ENCODE results near the gene MYO18B. TPM values are rescaled to one million over a fixed set of nuclear protein-coding genes. Genes with fewer than 3 reads are reported as not detected.

The MYO18B gene
- total RNA-seq, 1 experiment from 2014 or later, result 0.05 TPM

GRCh38 chr22:25922141-25922540 lies 180.2 kb downstream of the MYO18B start:
- H3K79me2 ChIP-seq (ENCODE audit: insufficient read depth, low read length), result no peaks in the 10 kb centered on the region
- no peak overlapping the region for H3K27ac ChIP-seq (ENCODE audit: low read depth, low read length)
- H3K4me2 ChIP-seq (ENCODE audit: low read length), result no peak overlapping the region
- no peak overlapping the region for H3K9ac ChIP-seq (ENCODE audit: low read length)
- DNase-seq (ENCODE audit: low read depth, low spot score) (no peak), ATAC-seq (no peak)
- H3K4me1 ChIP-seq (ENCODE audit: control insufficient read depth in 1 of 2, insufficient read depth in 2 of 2, low read length in 2 of 2), result no peaks in the 10 kb centered on the region
- no peak overlapping the region for H3K4me3 ChIP-seq (replicated peaks in 1 of 2; ENCODE audit: low read depth in 1 of 2, low read length in 2 of 2)
- H3K9me3 ChIP-seq (ENCODE audit: control insufficient read depth in 1 of 2, insufficient read depth in 1 of 2, low read depth in 1 of 2, low read length in 2 of 2), result no peaks in the 10 kb centered on the region
- intact Hi-C loops (cut with micrococcal nuclease), result no loop called here
- H2AFZ ChIP-seq (ENCODE audit: low read depth, low read length, poor library complexity, severe bottlenecking), result no peak overlapping the region
- no TSS peak for BruUV-seq (replicated peaks)
- POLR2A ChIA-PET, result no interaction called here
- H3K36me3 ChIP-seq (ENCODE audit: control insufficient read depth in 1 of 2, insufficient read depth in 2 of 2, low read length in 2 of 2), result no peaks in the 10 kb centered on the region
- no peaks in the 10 kb centered on the region for H3K9me2 ChIP-seq (ENCODE audit: insufficient read depth)
- TF ChIP-seq SP1 (IDR thresholded peaks at IDR 0.05; ENCODE audit: low read depth) (no peak), EZH2phosphoT487 (IDR thresholded peaks at IDR 0.05; ENCODE audit: borderline replicate concordance) (no peak), EZH2 (IDR thresholded peaks at IDR 0.05) (no peak), ATF3 (IDR thresholded peaks at IDR 0.05) (no peak), CBX3 (IDR thresholded peaks at IDR 0.05; ENCODE audit: low read depth) (no peak), FOSL1 (IDR thresholded peaks at IDR 0.05; ENCODE audit: low read depth) (no peak), EGR1 (IDR thresholded peaks at IDR 0.05; ENCODE audit: low read depth) (no peak)
- H4K20me1 ChIP-seq (ENCODE audit: insufficient read depth), result no peaks in the 10 kb centered on the region
- peaks cover 63% of the 10 kb centered on the region for H3K27me3 ChIP-seq (ENCODE audit: insufficient read depth, low read length)
- CTCF ChIA-PET, result no interaction called here
- RAD21 ChIA-PET (ENCODE audit: low non-redundant PET in 1 of 2, low total read pairs in 2 of 2, uncharacterized antibody in 2 of 2, unreplicated experiment in 2 of 2), result no interaction called here

GRCh38 chr22:25923914-25924313 lies 181.9 kb downstream of the MYO18B start:
- TF ChIP-seq JUND (IDR thresholded peaks at IDR 0.05) (no peak), POLR2A (IDR thresholded peaks at IDR 0.05; ENCODE audit: borderline replicate concordance, extremely low read depth, insufficient read depth, insufficient read length) (no peak), ZBTB33 (IDR thresholded peaks at IDR 0.05; ENCODE audit: extremely low read depth, insufficient replicate concordance, low read length) (no peak), EZH2phosphoT487 (IDR thresholded peaks at IDR 0.05; ENCODE audit: borderline replicate concordance) (no peak), EGR1 (IDR thresholded peaks at IDR 0.05; ENCODE audit: low read depth) (no peak), SRF (IDR thresholded peaks at IDR 0.05; ENCODE audit: low read depth) (no peak), ZNF274 (IDR thresholded peaks at IDR 0.05; ENCODE audit: low read depth, low read length) (no peak), TCF7L2 (IDR thresholded peaks at IDR 0.05; ENCODE audit: borderline replicate concordance, extremely low read depth, insufficient read depth, insufficient read length) (no peak), RAD21 (IDR thresholded peaks at IDR 0.05; ENCODE audit: low read depth) (no peak), CBX3 (IDR thresholded peaks at IDR 0.05; ENCODE audit: low read depth) (no peak), FOSL1 (IDR thresholded peaks at IDR 0.05; ENCODE audit: low read depth) (no peak), SIN3A (IDR thresholded peaks at IDR 0.05; ENCODE audit: low read depth) (no peak), SP1 (IDR thresholded peaks at IDR 0.05; ENCODE audit: low read depth) (no peak), POLR2AphosphoS5 (IDR thresholded peaks at IDR 0.05; ENCODE audit: low read depth, low read length) (no peak)
- no peak for DNase-seq (ENCODE audit: low read depth, low spot score)
- BruUV-seq (replicated peaks), result no TSS peak
- Histone ChIP-seq H3K79me2 (ENCODE audit: insufficient read depth, low read length) (no peaks in the 10 kb centered on the region), H3K36me3 (ENCODE audit: control insufficient read depth in 1 of 2, insufficient read depth in 2 of 2, low read length in 2 of 2) (no peaks in the 10 kb centered on the region), H2AFZ (ENCODE audit: low read depth, low read length, poor library complexity, severe bottlenecking) (no peak overlapping the region), H3K27ac (ENCODE audit: low read depth, low read length) (no peak overlapping the region), H4K20me1 (ENCODE audit: insufficient read depth) (no peaks in the 10 kb centered on the region), H3K4me1 (ENCODE audit: control insufficient read depth in 1 of 2, insufficient read depth in 2 of 2, low read length in 2 of 2) (no peaks in the 10 kb centered on the region), H3K9me3 (ENCODE audit: control insufficient read depth in 1 of 2, insufficient read depth in 1 of 2, low read depth in 1 of 2, low read length in 2 of 2) (no peaks in the 10 kb centered on the region), H3K4me2 (ENCODE audit: low read length) (no peak overlapping the region), H3K4me3 (replicated peaks in 1 of 2; ENCODE audit: low read depth in 1 of 2, low read length in 2 of 2) (no peak overlapping the region), H3K9ac (ENCODE audit: low read length) (no peak overlapping the region), H3K27me3 (ENCODE audit: insufficient read depth, low read length) (peaks cover 48% of the 10 kb centered on the region), H3K9me2 (ENCODE audit: insufficient read depth) (no peaks in the 10 kb centered on the region)
- POLR2A ChIA-PET, result no interaction called here
- no peak for ATAC-seq
- RAD21 ChIA-PET (ENCODE audit: low non-redundant PET in 1 of 2, low total read pairs in 2 of 2, uncharacterized antibody in 2 of 2, unreplicated experiment in 2 of 2), result no interaction called here
- CTCF ChIA-PET, result no interaction called here
- intact Hi-C loops (cut with micrococcal nuclease), result no loop called here
